Measurements from ENCODE around the gene DPCD. TPM values are rescaled to one million over a fixed set of nuclear protein-coding genes. Genes with fewer than 3 reads are reported as not detected.

Gene DPCD
- total RNA-seq, 1 donor: 36.2 TPM

GRCh38 chr10:101643546-101643945 is 55.4 kb downstream of the DPCD start:
- no peak overlapping the region for H3K27ac ChIP-seq (ENCODE audit: low read depth, low read length)
- H3K79me2 ChIP-seq (ENCODE audit: insufficient read depth, low read length): peaks cover 2% of the 10 kb centered on the region
- H2AFZ ChIP-seq (ENCODE audit: low read length): no peak overlapping the region
- H3K4me2 ChIP-seq (ENCODE audit: insufficient read depth, low read length): no peak overlapping the region
- no peak for DNase-seq (ENCODE audit: insufficient read length, low spot score, missing footprints)
- peaks cover 5% of the 10 kb centered on the region for H3K36me3 ChIP-seq (ENCODE audit: insufficient read depth, low read length)
- no peaks in the 10 kb centered on the region for H3K27me3 ChIP-seq (ENCODE audit: insufficient read depth, low read length)
- peaks cover 21% of the 10 kb centered on the region for H4K20me1 ChIP-seq (ENCODE audit: insufficient read depth, low read length)
- TF ChIP-seq CTCF (IDR thresholded peaks at IDR 0.05; ENCODE audit: extremely low read depth, low read depth, low read length): no peak
- no peaks in the 10 kb centered on the region for H3K4me1 ChIP-seq (ENCODE audit: insufficient read depth, low read length)
- no peak overlapping the region for H3K4me3 ChIP-seq (ENCODE audit: insufficient read depth, low read length)
- H3K9me3 ChIP-seq (ENCODE audit: low read depth, low read length): no peaks in the 10 kb centered on the region

GRCh38 chr10:101644002-101644401 is 55.9 kb downstream of the DPCD start:
- no peak for DNase-seq (ENCODE audit: insufficient read length, low spot score, missing footprints)
- TF ChIP-seq CTCF (IDR thresholded peaks at IDR 0.05; ENCODE audit: extremely low read depth, low read depth, low read length): no peak

GRCh38 chr10:101645659-101646058 is 57.5 kb downstream of the DPCD start:
- Histone ChIP-seq H3K4me1 (ENCODE audit: insufficient read depth, low read length) (no peaks in the 10 kb centered on the region), H4K20me1 (ENCODE audit: insufficient read depth, low read length) (peaks cover 17% of the 10 kb centered on the region), H3K36me3 (ENCODE audit: insufficient read depth, low read length) (peaks cover 5% of the 10 kb centered on the region), H3K4me3 (ENCODE audit: insufficient read depth, low read length) (no peak overlapping the region), H3K27ac (ENCODE audit: low read depth, low read length) (no peak overlapping the region), H3K27me3 (ENCODE audit: insufficient read depth, low read length) (no peaks in the 10 kb centered on the region), H3K4me2 (ENCODE audit: insufficient read depth, low read length) (no peak overlapping the region), H2AFZ (ENCODE audit: low read length) (no peak overlapping the region), H3K9me3 (ENCODE audit: low read depth, low read length) (no peaks in the 10 kb centered on the region), H3K79me2 (ENCODE audit: insufficient read depth, low read length) (peaks cover 2% of the 10 kb centered on the region)
- DNase-seq (ENCODE audit: insufficient read length, low spot score, missing footprints): no peak
- no peak for TF ChIP-seq CTCF (IDR thresholded peaks at IDR 0.05; ENCODE audit: extremely low read depth, low read depth, low read length)

More at GRCh38 chr10:101644002-101644401, 55.9 kb downstream of the DPCD start:
- no peak overlapping the region for H3K27ac ChIP-seq (ENCODE audit: low read depth, low read length)
- H3K79me2 ChIP-seq (ENCODE audit: insufficient read depth, low read length): peaks cover 2% of the 10 kb centered on the region
- no peaks in the 10 kb centered on the region for H3K9me3 ChIP-seq (ENCODE audit: low read depth, low read length)
- H3K4me1 ChIP-seq (ENCODE audit: insufficient read depth, low read length): no peaks in the 10 kb centered on the region
- H3K4me3 ChIP-seq (ENCODE audit: insufficient read depth, low read length): no peak overlapping the region
- H3K4me2 ChIP-seq (ENCODE audit: insufficient read depth, low read length): no peak overlapping the region
- H4K20me1 ChIP-seq (ENCODE audit: insufficient read depth, low read length): peaks cover 23% of the 10 kb centered on the region
- no peak overlapping the region for H2AFZ ChIP-seq (ENCODE audit: low read length)
- H3K27me3 ChIP-seq (ENCODE audit: insufficient read depth, low read length): no peaks in the 10 kb centered on the region
- H3K36me3 ChIP-seq (ENCODE audit: insufficient read depth, low read length): peaks cover 5% of the 10 kb centered on the region

- peaks cover 2% of the 10 kb centered on the region for H3K79me2 ChIP-seq (ENCODE audit: insufficient read depth, low read length)
- peaks cover 8% of the 10 kb centered on the region for H3K36me3 ChIP-seq (ENCODE audit: insufficient read depth, low read length)
These were observed 58.2 kb downstream of the DPCD start for GRCh38 chr10:101646364-101646763.

More at GRCh38 chr10:101646364-101646763, 58.2 kb downstream of the DPCD start:
- TF ChIP-seq CTCF (IDR thresholded peaks at IDR 0.05; ENCODE audit: extremely low read depth, low read depth, low read length): no peak
- H3K27ac ChIP-seq (ENCODE audit: low read depth, low read length): no peak overlapping the region
- H3K9me3 ChIP-seq (ENCODE audit: low read depth, low read length): no peaks in the 10 kb centered on the region
- no peak overlapping the region for H3K4me2 ChIP-seq (ENCODE audit: insufficient read depth, low read length)
- no peaks in the 10 kb centered on the region for H3K4me1 ChIP-seq (ENCODE audit: insufficient read depth, low read length)
- H2AFZ ChIP-seq (ENCODE audit: low read length): no peak overlapping the region
- H3K4me3 ChIP-seq (ENCODE audit: insufficient read depth, low read length): no peak overlapping the region
- peaks cover 17% of the 10 kb centered on the region for H4K20me1 ChIP-seq (ENCODE audit: insufficient read depth, low read length)
- no peaks in the 10 kb centered on the region for H3K27me3 ChIP-seq (ENCODE audit: insufficient read depth, low read length)
- no peak for DNase-seq (ENCODE audit: insufficient read length, low spot score, missing footprints)

All from osteoblast (primary cell).